WTC11 (cell line): ENCODE measurements around the gene ATG9B. TPM values are rescaled to one million over a fixed set of nuclear protein-coding genes. Genes with fewer than 3 reads are reported as not detected.

ENCODE experiments used
- ESRRA ChIP-seq: sonication (generic); formaldehyde crosslinking; IDR thresholded peaks from 2 replicates; pipeline ENCODE4 v1.8.1; 2022; ENCODE audit warnings: mild to moderate bottlenecking, missing genetic modification reagents, borderline replicate concordance
- HMGXB4 ChIP-seq: sonication (generic); formaldehyde crosslinking; IDR thresholded peaks from 2 replicates; pipeline ENCODE4 v1.8.1; 2023; ENCODE audit warnings: mild to moderate bottlenecking, moderate library complexity, missing genetic modification reagents
- JAZF1 ChIP-seq: fragments of 250-450 bp; sonication (Bioruptor Pico); IDR thresholded peaks from 2 replicates; pipeline ENCODE4 v1.9.0; 2021; ENCODE audit warnings: moderate library complexity, mild to moderate bottlenecking, inconsistent platforms
- NFATC4 ChIP-seq: fragments of 250-450 bp; sonication (Bioruptor Pico); IDR thresholded peaks from 2 replicates; pipeline ENCODE4 v1.9.0; 2021; ENCODE audit warnings: mild to moderate bottlenecking
- PRRX2 ChIP-seq: fragments of 250-450 bp; sonication (Bioruptor Pico); IDR thresholded peaks from 2 replicates; pipeline ENCODE4 v1.8.0; 2021; ENCODE audit warnings: mild to moderate bottlenecking
- RELA ChIP-seq: sonication (generic); formaldehyde crosslinking; IDR thresholded peaks from 2 replicates; pipeline ENCODE4 v1.8.1; 2022; ENCODE audit warnings: missing genetic modification reagents, mild to moderate bottlenecking, borderline replicate concordance
- SMAD3 ChIP-seq: sonication (generic); formaldehyde crosslinking; IDR thresholded peaks from 2 replicates; pipeline ENCODE4 v1.8.0; 2022; ENCODE audit warnings: missing genetic modification reagents, mild to moderate bottlenecking, borderline replicate concordance
- TCF7 ChIP-seq: sonication (generic); formaldehyde crosslinking; IDR thresholded peaks from 2 replicates; pipeline ENCODE4 v1.8.0; 2022; ENCODE audit warnings: mild to moderate bottlenecking, low read depth, missing genetic modification reagents, moderate library complexity
- TEAD4 ChIP-seq: sonication (generic); formaldehyde crosslinking; IDR thresholded peaks from 2 replicates; pipeline ENCODE4 v1.8.0; 2022; ENCODE audit warnings: mild to moderate bottlenecking, missing genetic modification reagents
- ZMAT4 ChIP-seq: fragments of 250-450 bp; sonication (Bioruptor Pico); IDR thresholded peaks from 2 replicates; pipeline ENCODE4 v1.9.0; 2021; ENCODE audit warnings: mild to moderate bottlenecking
- ZNF121 ChIP-seq: sonication (generic); formaldehyde crosslinking; IDR thresholded peaks from 2 replicates; pipeline ENCODE4 v1.8.0; 2023; ENCODE audit warnings: missing genetic modification reagents
- ZNF425 ChIP-seq: fragments of 250-450 bp; sonication (Bioruptor Pico); conservative IDR thresholded peaks from 2 replicates; pipeline ENCODE4 v1.9.0; 2021; ENCODE audit warnings: mild to moderate bottlenecking
- ZNF512 ChIP-seq: sonication (generic); formaldehyde crosslinking; IDR thresholded peaks from 2 replicates; pipeline ENCODE4 v1.8.1; 2022; ENCODE audit warnings: missing genetic modification reagents, borderline replicate concordance
- ZSCAN18 ChIP-seq: fragments of 250-450 bp; sonication (Bioruptor Pico); IDR thresholded peaks from 2 replicates; pipeline ENCODE4 v2.1.2; 2022; ENCODE audit warnings: mild to moderate bottlenecking, moderate library complexity
- total RNA-seq: library from RNA; stranded (reverse); gene quantifications from 3 replicates; pipeline ENCODE4 v1.2.3, GENCODE V29; 2021
- TF ChIP-seq, protein P1 (sequence below): sonication (generic); formaldehyde crosslinking; IDR thresholded peaks from 2 replicates; pipeline ENCODE4 v1.8.0; 2022; ENCODE audit warnings: mild to moderate bottlenecking, missing genetic modification reagents
- TF ChIP-seq, protein P2 (sequence below): sonication (generic); formaldehyde crosslinking; IDR thresholded peaks from 2 replicates; pipeline ENCODE4 v1.8.1; 2023; ENCODE audit warnings: mild to moderate bottlenecking, missing genetic modification reagents, borderline replicate concordance
- TF ChIP-seq, protein P3 (sequence below): sonication (generic); formaldehyde crosslinking; IDR thresholded peaks from 2 replicates; pipeline ENCODE4 v1.8.1; 2023; ENCODE audit warnings: mild to moderate bottlenecking, missing genetic modification reagents
- TF ChIP-seq, protein P4 (sequence below): fragments of 250-450 bp; sonication (Bioruptor Pico); IDR thresholded peaks from 2 replicates; pipeline ENCODE4 v1.9.0; 2021; ENCODE audit warnings: mild to moderate bottlenecking, borderline replicate concordance

The ATG9B gene
- total RNA-seq, 1 experiment from 2014 or later, result 2.4 TPM

- TF ChIP-seq, protein P1, sequence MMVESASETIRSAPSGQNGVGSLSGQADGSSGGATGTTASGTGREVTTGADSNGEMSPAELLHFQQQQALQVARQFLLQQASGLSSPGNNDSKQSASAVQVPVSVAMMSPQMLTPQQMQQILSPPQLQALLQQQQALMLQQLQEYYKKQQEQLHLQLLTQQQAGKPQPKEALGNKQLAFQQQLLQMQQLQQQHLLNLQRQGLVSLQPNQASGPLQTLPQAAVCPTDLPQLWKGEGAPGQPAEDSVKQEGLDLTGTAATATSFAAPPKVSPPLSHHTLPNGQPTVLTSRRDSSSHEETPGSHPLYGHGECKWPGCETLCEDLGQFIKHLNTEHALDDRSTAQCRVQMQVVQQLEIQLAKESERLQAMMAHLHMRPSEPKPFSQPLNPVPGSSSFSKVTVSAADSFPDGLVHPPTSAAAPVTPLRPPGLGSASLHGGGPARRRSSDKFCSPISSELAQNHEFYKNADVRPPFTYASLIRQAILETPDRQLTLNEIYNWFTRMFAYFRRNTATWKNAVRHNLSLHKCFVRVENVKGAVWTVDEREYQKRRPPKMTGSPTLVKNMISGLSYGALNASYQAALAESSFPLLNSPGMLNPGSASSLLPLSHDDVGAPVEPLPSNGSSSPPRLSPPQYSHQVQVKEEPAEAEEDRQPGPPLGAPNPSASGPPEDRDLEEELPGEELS (CRISPR knock-in tag), result peak; percentile 99
- TF ChIP-seq, protein P2, sequence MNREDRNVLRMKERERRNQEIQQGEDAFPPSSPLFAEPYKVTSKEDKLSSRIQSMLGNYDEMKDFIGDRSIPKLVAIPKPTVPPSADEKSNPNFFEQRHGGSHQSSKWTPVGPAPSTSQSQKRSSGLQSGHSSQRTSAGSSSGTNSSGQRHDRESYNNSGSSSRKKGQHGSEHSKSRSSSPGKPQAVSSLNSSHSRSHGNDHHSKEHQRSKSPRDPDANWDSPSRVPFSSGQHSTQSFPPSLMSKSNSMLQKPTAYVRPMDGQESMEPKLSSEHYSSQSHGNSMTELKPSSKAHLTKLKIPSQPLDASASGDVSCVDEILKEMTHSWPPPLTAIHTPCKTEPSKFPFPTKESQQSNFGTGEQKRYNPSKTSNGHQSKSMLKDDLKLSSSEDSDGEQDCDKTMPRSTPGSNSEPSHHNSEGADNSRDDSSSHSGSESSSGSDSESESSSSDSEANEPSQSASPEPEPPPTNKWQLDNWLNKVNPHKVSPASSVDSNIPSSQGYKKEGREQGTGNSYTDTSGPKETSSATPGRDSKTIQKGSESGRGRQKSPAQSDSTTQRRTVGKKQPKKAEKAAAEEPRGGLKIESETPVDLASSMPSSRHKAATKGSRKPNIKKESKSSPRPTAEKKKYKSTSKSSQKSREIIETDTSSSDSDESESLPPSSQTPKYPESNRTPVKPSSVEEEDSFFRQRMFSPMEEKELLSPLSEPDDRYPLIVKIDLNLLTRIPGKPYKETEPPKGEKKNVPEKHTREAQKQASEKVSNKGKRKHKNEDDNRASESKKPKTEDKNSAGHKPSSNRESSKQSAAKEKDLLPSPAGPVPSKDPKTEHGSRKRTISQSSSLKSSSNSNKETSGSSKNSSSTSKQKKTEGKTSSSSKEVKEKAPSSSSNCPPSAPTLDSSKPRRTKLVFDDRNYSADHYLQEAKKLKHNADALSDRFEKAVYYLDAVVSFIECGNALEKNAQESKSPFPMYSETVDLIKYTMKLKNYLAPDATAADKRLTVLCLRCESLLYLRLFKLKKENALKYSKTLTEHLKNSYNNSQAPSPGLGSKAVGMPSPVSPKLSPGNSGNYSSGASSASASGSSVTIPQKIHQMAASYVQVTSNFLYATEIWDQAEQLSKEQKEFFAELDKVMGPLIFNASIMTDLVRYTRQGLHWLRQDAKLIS (CRISPR knock-in tag), result peak; percentile 83; the same call in 1 of the 2 replicates
- no peak for TF ChIP-seq NFATC4
- no peak for TF ChIP-seq ZNF425 (CRISPR knock-in tag)
- peak; percentile 97 for TF ChIP-seq RELA
- TF ChIP-seq, protein P3, sequence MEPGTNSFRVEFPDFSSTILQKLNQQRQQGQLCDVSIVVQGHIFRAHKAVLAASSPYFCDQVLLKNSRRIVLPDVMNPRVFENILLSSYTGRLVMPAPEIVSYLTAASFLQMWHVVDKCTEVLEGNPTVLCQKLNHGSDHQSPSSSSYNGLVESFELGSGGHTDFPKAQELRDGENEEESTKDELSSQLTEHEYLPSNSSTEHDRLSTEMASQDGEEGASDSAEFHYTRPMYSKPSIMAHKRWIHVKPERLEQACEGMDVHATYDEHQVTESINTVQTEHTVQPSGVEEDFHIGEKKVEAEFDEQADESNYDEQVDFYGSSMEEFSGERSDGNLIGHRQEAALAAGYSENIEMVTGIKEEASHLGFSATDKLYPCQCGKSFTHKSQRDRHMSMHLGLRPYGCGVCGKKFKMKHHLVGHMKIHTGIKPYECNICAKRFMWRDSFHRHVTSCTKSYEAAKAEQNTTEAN, result peak; percentile 97
- TF ChIP-seq ZMAT4 (CRISPR knock-in tag), result no peak
- peak; percentile 70; the same call in 1 of the 2 replicates for TF ChIP-seq HMGXB4 (CRISPR knock-in tag)
- TF ChIP-seq, protein P4, sequence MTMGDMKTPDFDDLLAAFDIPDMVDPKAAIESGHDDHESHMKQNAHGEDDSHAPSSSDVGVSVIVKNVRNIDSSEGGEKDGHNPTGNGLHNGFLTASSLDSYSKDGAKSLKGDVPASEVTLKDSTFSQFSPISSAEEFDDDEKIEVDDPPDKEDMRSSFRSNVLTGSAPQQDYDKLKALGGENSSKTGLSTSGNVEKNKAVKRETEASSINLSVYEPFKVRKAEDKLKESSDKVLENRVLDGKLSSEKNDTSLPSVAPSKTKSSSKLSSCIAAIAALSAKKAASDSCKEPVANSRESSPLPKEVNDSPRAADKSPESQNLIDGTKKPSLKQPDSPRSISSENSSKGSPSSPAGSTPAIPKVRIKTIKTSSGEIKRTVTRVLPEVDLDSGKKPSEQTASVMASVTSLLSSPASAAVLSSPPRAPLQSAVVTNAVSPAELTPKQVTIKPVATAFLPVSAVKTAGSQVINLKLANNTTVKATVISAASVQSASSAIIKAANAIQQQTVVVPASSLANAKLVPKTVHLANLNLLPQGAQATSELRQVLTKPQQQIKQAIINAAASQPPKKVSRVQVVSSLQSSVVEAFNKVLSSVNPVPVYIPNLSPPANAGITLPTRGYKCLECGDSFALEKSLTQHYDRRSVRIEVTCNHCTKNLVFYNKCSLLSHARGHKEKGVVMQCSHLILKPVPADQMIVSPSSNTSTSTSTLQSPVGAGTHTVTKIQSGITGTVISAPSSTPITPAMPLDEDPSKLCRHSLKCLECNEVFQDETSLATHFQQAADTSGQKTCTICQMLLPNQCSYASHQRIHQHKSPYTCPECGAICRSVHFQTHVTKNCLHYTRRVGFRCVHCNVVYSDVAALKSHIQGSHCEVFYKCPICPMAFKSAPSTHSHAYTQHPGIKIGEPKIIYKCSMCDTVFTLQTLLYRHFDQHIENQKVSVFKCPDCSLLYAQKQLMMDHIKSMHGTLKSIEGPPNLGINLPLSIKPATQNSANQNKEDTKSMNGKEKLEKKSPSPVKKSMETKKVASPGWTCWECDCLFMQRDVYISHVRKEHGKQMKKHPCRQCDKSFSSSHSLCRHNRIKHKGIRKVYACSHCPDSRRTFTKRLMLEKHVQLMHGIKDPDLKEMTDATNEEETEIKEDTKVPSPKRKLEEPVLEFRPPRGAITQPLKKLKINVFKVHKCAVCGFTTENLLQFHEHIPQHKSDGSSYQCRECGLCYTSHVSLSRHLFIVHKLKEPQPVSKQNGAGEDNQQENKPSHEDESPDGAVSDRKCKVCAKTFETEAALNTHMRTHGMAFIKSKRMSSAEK, result no peak
- peak; percentile 98 for TF ChIP-seq SMAD3 (CRISPR knock-in tag)
- TF ChIP-seq TEAD4, result peak; percentile 96
- peak; percentile 50; the same call in 1 of the 2 replicates for TF ChIP-seq ZNF512 (CRISPR knock-in tag)
- TF ChIP-seq ESRRA (CRISPR knock-in tag), result peak; percentile 98
- no peak; the same call in 1 of the 2 replicates for TF ChIP-seq ZNF121 (CRISPR knock-in tag)
- no peak for TF ChIP-seq PRRX2 (CRISPR knock-in tag)
- TF ChIP-seq TCF7 (CRISPR knock-in tag), result peak; percentile 96
- TF ChIP-seq JAZF1, result no peak
- TF ChIP-seq ZSCAN18 (CRISPR knock-in tag), result no peak
Observed at GRCh38 chr7:151051108-151051507, 26.8 kb upstream of the ATG9B start (continued).
